ENCODE data around the gene FGFR1OP2. TPM values are rescaled to one million over a fixed set of nuclear protein-coding genes. Genes with fewer than 3 reads are reported as not detected.
A peak's percentile ranks its signal among the peaks of the same experiment; 100 is the strongest.

Gene FGFR1OP2
- total RNA-seq, 4 donors from 2014 or later, result 68.1 to 134 (median 96.9) TPM

GRCh38 chr12:26937443-26937862 lies 817 bp upstream of the FGFR1OP2 start:
- Histone ChIP-seq H3K4me1 (peaks cover 33 to 43% of the 10 kb centered on the region in 2 donors), H3K4me3 (replicated peaks in 1 of 3) (peak overlapping the region; percentile 16 to 99 (median 85)), H3K36me3 (no peaks in the 10 kb centered on the region), H3K9me3 (no peaks in the 10 kb centered on the region), H3K27ac (peak overlapping the region; percentile 90 to 99 (median 97)), H3K27me3 (no peaks in the 10 kb centered on the region)
- TF ChIP-seq CTCF (IDR thresholded peaks at IDR 0.05) (no peak), POLR2A (IDR thresholded peaks at IDR 0.05) (peak in 1 of 2 donors; percentile 31)
- DNase-seq, result no peak
- 1% methylated on average over 10 of the region's 10 CpGs for WGBS, 2 donors
- intact Hi-C loops (cut with DNase I), result no loop called here

GRCh38 chr12:26938701-26939062 lies 412 bp downstream of the FGFR1OP2 start:
- no peak for DNase-seq

GRCh38 chr12:26939192-26939832 lies 1.0 kb downstream of the FGFR1OP2 start:
- peak overlapping the region in 2 of 3 donors; percentile 97 to 99 for H3K27ac ChIP-seq
- H3K9me3 ChIP-seq, result no peaks in the 10 kb centered on the region
- H3K27me3 ChIP-seq, result no peaks in the 10 kb centered on the region
- H3K36me3 ChIP-seq, result no peaks in the 10 kb centered on the region
- 16 to 20% methylated on average over 9 of the region's 9 CpGs for WGBS, 2 donors
- intact Hi-C loops (cut with DNase I), result no loop called here
- TF ChIP-seq POLR2A (IDR thresholded peaks at IDR 0.05) (no peak), CTCF (IDR thresholded peaks at IDR 0.05) (no peak)
- DNase-seq, result no peak
- peaks cover 40 to 43% of the 10 kb centered on the region in 2 donors for H3K4me1 ChIP-seq
- H3K4me3 ChIP-seq (replicated peaks in 1 of 3), result peak overlapping the region; percentile 72 to 99 (median 85)

More at GRCh38 chr12:26938701-26939062, 412 bp downstream of the FGFR1OP2 start:
- Histone ChIP-seq H3K36me3 (no peaks in the 10 kb centered on the region), H3K4me3 (replicated peaks in 1 of 3) (peak overlapping the region; percentile 72 to 99 (median 85)), H3K4me1 (peaks cover 40 to 43% of the 10 kb centered on the region in 2 donors), H3K9me3 (no peaks in the 10 kb centered on the region), H3K27ac (peak overlapping the region; percentile 90 to 99 (median 97)), H3K27me3 (no peaks in the 10 kb centered on the region)
- TF ChIP-seq CTCF (IDR thresholded peaks at IDR 0.05), result no peak
- no peak for TF ChIP-seq POLR2A (IDR thresholded peaks at IDR 0.05)
- 0% methylated on average over 7 to 9 of the region's 28 CpGs for WGBS, 2 donors
- intact Hi-C loops (cut with DNase I), result no loop called here

- Histone ChIP-seq H3K9me3 (no peaks in the 10 kb centered on the region), H3K4me1 (peaks cover 40 to 43% of the 10 kb centered on the region in 2 donors), H3K4me3 (replicated peaks in 1 of 3) (peak overlapping the region in 1 of 3 donors; percentile 85), H3K27me3 (no peaks in the 10 kb centered on the region), H3K36me3 (no peaks in the 10 kb centered on the region), H3K27ac (no peak overlapping the region)
- no peak for TF ChIP-seq POLR2A (IDR thresholded peaks at IDR 0.05)
- no peak for TF ChIP-seq CTCF (IDR thresholded peaks at IDR 0.05)
- intact Hi-C loops (cut with DNase I), result loop anchor here (5.0 kb wide), 1 partner anchor 72 kb away; the partner anchor contains the start of gene TM7SF3
- DNase-seq, result no peak
- 43 to 52% methylated on average over 1 of the region's 1 CpG for WGBS, 2 donors
Observed at GRCh38 chr12:26939953-26940352, 1.7 kb downstream of the FGFR1OP2 start.

- H3K36me3 ChIP-seq, result no peaks in the 10 kb centered on the region
- intact Hi-C loops (cut with DNase I), result loop anchor here (5.0 kb wide), 1 partner anchor 72 kb away; the partner anchor contains the start of gene TM7SF3
- DNase-seq, result no peak
- no peak overlapping the region for H3K4me3 ChIP-seq (replicated peaks in 1 of 3)
- H3K9me3 ChIP-seq, result no peaks in the 10 kb centered on the region
- peaks cover 40% of the 10 kb centered on the region in 2 donors for H3K4me1 ChIP-seq
- H3K27ac ChIP-seq, result peak overlapping the region in 1 of 3 donors; percentile 12
- 78 to 83% methylated on average over 3 of the region's 3 CpGs for WGBS, 2 donors
- TF ChIP-seq POLR2A (IDR thresholded peaks at IDR 0.05), result no peak
- no peak for TF ChIP-seq CTCF (IDR thresholded peaks at IDR 0.05)
- no peaks in the 10 kb centered on the region for H3K27me3 ChIP-seq
Observed at GRCh38 chr12:26940516-26941214, 2.4 kb downstream of the FGFR1OP2 start.
